ENCODE results near the gene GNPDA2.

- TF ChIP-seq CTCF (conservative IDR thresholded peaks at IDR 0.05) (no peak), ZFX (IDR thresholded peaks at IDR 0.05) (no peak)
Measured at GRCh38 chr4:44684648-44685047, 41.7 kb downstream of the GNPDA2 start.
